MCF 10A (cell line): ENCODE data around the gene PRPF18. TPM values are rescaled to one million over a fixed set of nuclear protein-coding genes. Genes with fewer than 3 reads are reported as not detected.

ENCODE experiments used
- BruUV-seq: library from RNA; stranded (reverse); fragments of 400-500 nt; replicated peaks from 2 replicates; lab custom pipeline; 2021; lab: Mats Ljungman, UMichigan
- CTCF ChIA-PET: fragments of 300-600 bp; sonication (Branson Sonifier 250); formaldehyde crosslinking; extraction: SDS; loops from one replicate; lab custom pipeline; 2021; ENCODE audit warnings: antibody characterized with exemption, inconsistent platforms; lab: Yijun Ruan, JAX
- POLR2A ChIA-PET: fragments of 300-600, 350-650 bp; sonication (Branson Sonifier 250); formaldehyde crosslinking; extraction: SDS; loops from one replicate; lab custom pipeline; 2020; ENCODE audit warnings: antibody characterized with exemption, inconsistent platforms; lab: Yijun Ruan, JAX
- DNase-seq: peaks from one replicate; pipeline ENCODE4 v3.0.0-alpha.2; 2018; ENCODE audit not compliant: unreplicated experiment
- H3K27ac Mint-ChIP-seq: one replicate; pipeline ENCODE4 v1.8.0; 2022; ENCODE audit warnings: mild to moderate bottlenecking, low read depth, mixed read lengths; ENCODE audit not compliant: unreplicated experiment
- H3K27me3 Mint-ChIP-seq: one replicate; pipeline ENCODE4 v1.8.0; 2022; ENCODE audit warnings: mixed read lengths; ENCODE audit not compliant: insufficient read depth, unreplicated experiment
- H3K36me3 Mint-ChIP-seq: one replicate; pipeline ENCODE4 v1.8.0; 2022; ENCODE audit warnings: mild to moderate bottlenecking, moderate library complexity, mixed read lengths; ENCODE audit not compliant: insufficient read depth, unreplicated experiment
- H3K4me1 Mint-ChIP-seq: one replicate; pipeline ENCODE4 v1.8.0; 2022; ENCODE audit warnings: mixed read lengths; ENCODE audit not compliant: insufficient read depth, unreplicated experiment
- H3K4me3 Mint-ChIP-seq: one replicate; pipeline ENCODE4 v1.8.0; 2022; ENCODE audit warnings: mild to moderate bottlenecking, moderate library complexity, mixed read lengths; ENCODE audit not compliant: unreplicated experiment
- H3K9me3 Mint-ChIP-seq: one replicate; pipeline ENCODE4 v1.8.0; 2022; ENCODE audit warnings: mixed read lengths; ENCODE audit not compliant: unreplicated experiment
- intact Hi-C: fragments of 100-400 bp; cut with micrococcal nuclease; formaldehyde crosslinking; loops from 2 replicates; pipeline ENCODE4 v1.14.1; 2022
- total RNA-seq: library from RNA; stranded (reverse); gene quantifications from 2 replicates; pipeline ENCODE4 v1.2.3, GENCODE V29; 2022
- TF ChIP-seq, protein P1 (sequence below): fragments of 200-600 bp; IDR thresholded peaks from one replicate; pipeline ENCODE4 v1.8.0; 2022; ENCODE audit warnings: antibody characterized with exemption, mild to moderate bottlenecking; ENCODE audit not compliant: unreplicated experiment

PRPF18 gene
- total RNA-seq, 1 experiment from 2014 or later: 27.8 TPM

GRCh38 chr10:13665516-13666262, 78.9 kb downstream of the PRPF18 start:
- no TSS peak for BruUV-seq
- H3K27me3 Mint-ChIP-seq: no peaks in the 10 kb centered on the region
- POLR2A ChIA-PET: interaction anchor here (1.3 kb wide), 1 partner anchor 105 kb away, joined by 3 read pairs; no protein-coding TSS in a partner anchor
- TF ChIP-seq, protein P1, sequence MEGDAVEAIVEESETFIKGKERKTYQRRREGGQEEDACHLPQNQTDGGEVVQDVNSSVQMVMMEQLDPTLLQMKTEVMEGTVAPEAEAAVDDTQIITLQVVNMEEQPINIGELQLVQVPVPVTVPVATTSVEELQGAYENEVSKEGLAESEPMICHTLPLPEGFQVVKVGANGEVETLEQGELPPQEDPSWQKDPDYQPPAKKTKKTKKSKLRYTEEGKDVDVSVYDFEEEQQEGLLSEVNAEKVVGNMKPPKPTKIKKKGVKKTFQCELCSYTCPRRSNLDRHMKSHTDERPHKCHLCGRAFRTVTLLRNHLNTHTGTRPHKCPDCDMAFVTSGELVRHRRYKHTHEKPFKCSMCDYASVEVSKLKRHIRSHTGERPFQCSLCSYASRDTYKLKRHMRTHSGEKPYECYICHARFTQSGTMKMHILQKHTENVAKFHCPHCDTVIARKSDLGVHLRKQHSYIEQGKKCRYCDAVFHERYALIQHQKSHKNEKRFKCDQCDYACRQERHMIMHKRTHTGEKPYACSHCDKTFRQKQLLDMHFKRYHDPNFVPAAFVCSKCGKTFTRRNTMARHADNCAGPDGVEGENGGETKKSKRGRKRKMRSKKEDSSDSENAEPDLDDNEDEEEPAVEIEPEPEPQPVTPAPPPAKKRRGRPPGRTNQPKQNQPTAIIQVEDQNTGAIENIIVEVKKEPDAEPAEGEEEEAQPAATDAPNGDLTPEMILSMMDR: no peak
- H3K4me3 Mint-ChIP-seq: no peak overlapping the region
- H3K9me3 Mint-ChIP-seq: no peaks in the 10 kb centered on the region
- peaks cover 7% of the 10 kb centered on the region for H3K4me1 Mint-ChIP-seq
- CTCF ChIA-PET: interaction anchor here (0.6 kb wide), 1 partner anchor 112 kb away, joined by 3 read pairs; no protein-coding TSS in a partner anchor
- H3K36me3 Mint-ChIP-seq: no peaks in the 10 kb centered on the region
- no peak for DNase-seq
- intact Hi-C loops: no loop called here
- H3K27ac Mint-ChIP-seq: no peak overlapping the region

DNA sequence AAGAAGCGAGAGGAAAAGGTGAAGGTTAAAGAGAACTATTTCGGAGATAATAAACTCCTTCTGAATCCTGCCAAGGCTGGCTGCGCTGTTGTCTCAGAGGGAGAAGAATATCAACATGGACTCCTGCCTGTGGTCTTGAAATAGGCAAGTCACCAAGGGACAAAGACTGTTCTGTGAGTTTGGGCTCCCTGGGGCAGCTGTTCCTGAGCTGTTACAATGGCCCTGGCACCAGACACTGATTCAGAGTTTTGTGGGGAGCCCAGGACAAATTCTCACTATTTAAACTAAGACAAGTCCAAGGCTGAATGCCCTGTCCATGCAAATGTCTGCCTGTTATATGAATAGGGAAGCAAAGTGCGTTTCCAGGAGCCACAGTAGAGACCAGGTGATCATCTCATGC, 81.4 kb downstream of the PRPF18 start:
- Mint-ChIP-seq H3K9me3 (no peaks in the 10 kb centered on the region), H3K36me3 (no peaks in the 10 kb centered on the region), H3K4me3 (no peak overlapping the region), H3K27me3 (no peaks in the 10 kb centered on the region), H3K4me1 (no peaks in the 10 kb centered on the region), H3K27ac (no peak overlapping the region)
- POLR2A ChIA-PET: no interaction called here
- CTCF ChIA-PET: interaction anchor here (0.6 to 1.5 kb wide), 3 partner anchors 8 to 105 kb away, joined by 3 to 8 read pairs (median 5); no protein-coding TSS in a partner anchor
- TF ChIP-seq, protein P1: no peak
- intact Hi-C loops: no loop called here
- no peak for DNase-seq
- BruUV-seq: no TSS peak

DNA sequence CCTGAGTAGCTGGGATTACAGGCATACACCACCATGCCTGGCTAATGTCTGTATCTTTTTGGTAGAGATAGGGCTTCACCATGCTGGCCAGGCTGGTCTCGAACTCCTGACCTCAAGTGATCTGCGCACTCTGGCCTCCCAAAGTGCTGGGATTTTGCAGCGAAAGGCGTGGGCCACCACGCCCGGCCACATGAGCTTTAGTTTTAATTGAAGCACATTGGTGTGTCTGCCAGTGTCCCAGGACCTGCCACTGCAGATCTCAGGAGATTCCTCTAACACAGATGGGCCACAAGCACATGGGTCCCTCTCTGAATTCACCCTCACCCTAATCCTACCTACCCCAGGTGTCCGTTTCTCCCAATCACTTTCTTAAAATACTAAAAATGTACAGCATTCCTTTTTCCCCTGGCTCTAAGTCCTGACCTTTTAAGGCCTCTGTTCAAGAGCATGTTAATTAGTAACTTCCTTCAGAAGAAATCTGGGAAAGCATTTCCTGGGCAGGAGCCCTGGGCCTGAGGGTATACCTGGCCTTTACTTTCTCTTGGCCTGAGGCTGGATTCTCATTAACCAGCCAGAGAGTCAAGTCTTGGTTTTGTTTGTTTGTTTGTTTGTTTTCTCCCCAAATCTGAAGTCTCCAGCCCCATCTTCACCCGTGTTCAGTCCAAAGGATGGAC, 82.6 kb downstream of the PRPF18 start:
- no peak overlapping the region for H3K27ac Mint-ChIP-seq
- CTCF ChIA-PET: interaction anchor here (0.6 to 1.5 kb wide), 4 partner anchors 9 to 108 kb away, joined by 3 to 8 read pairs (median 4); no protein-coding TSS in a partner anchor
- BruUV-seq: no TSS peak
- H3K4me1 Mint-ChIP-seq: no peaks in the 10 kb centered on the region
- H3K4me3 Mint-ChIP-seq: no peak overlapping the region
- POLR2A ChIA-PET: no interaction called here
- TF ChIP-seq, protein P1: no peak
- no peak for DNase-seq
- intact Hi-C loops: no loop called here
- no peaks in the 10 kb centered on the region for H3K9me3 Mint-ChIP-seq
- no peaks in the 10 kb centered on the region for H3K36me3 Mint-ChIP-seq
- no peaks in the 10 kb centered on the region for H3K27me3 Mint-ChIP-seq

- Mint-ChIP-seq H3K36me3 (no peaks in the 10 kb centered on the region), H3K4me3 (no peak overlapping the region), H3K9me3 (no peaks in the 10 kb centered on the region), H3K27ac (no peak overlapping the region), H3K4me1 (no peaks in the 10 kb centered on the region), H3K27me3 (no peaks in the 10 kb centered on the region)
- ChIA-PET POLR2A (no interaction called here), CTCF (interaction anchor here (0.6 to 1.0 kb wide), 2 partner anchors 9 to 108 kb away, joined by 4 read pairs; no protein-coding TSS in a partner anchor)
- no TSS peak for BruUV-seq
- TF ChIP-seq, protein P1: no peak
- intact Hi-C loops: no loop called here
- no peak for DNase-seq
Measured at GRCh38 chr10:13669901-13670300, 83.1 kb downstream of the PRPF18 start.
